Stromal cell of bone marrow (primary cell): ENCODE results near the gene PPY.
"Not testable (repeated sequence)": the region's sequence is repeated elsewhere in the genome, so short reads cannot be mapped to it uniquely, and the experiment has no call there.

Source experiments
- DNase-seq: peaks from one replicate; pipeline ENCODE4 v3.0.0-alpha.2; 2012; ENCODE audit warnings: low read depth

PPY gene

GRCh38 chr17:43942051-43942685, at the start of gene PPY:
Gene PPY (minus strand): TSS chr17:43942476. CDS start chr17:43941654, 822 bp downstream.
- DNase-seq, result no peak

GRCh38 chr17:43988301-43988700, 46.0 kb upstream of the PPY start:
- no peak for DNase-seq

GRCh38 chr17:43987131-43988021, 45.1 kb upstream of the PPY start:
- no peak for DNase-seq

GRCh38 chr17:43986225-43986981, 44.1 kb upstream of the PPY start:
- DNase-seq, result no peak

- DNase-seq, result no peak
Observed at GRCh38 chr17:43984521-43984920, 42.2 kb upstream of the PPY start.

GRCh38 chr17:43983515-43984411, 41.5 kb upstream of the PPY start:
- no peak for DNase-seq

- DNase-seq, result no peak
Observed at GRCh38 chr17:43983196-43983514, 40.9 kb upstream of the PPY start.

- DNase-seq, result no peak
Observed at GRCh38 chr17:43982171-43982570, 39.9 kb upstream of the PPY start.

GRCh38 chr17:43979671-43980070, 37.4 kb upstream of the PPY start:
- no peak for DNase-seq

GRCh38 chr17:43979011-43979410, 36.7 kb upstream of the PPY start:
- DNase-seq, result no peak

GRCh38 chr17:43978078-43978477, 35.8 kb upstream of the PPY start:
- DNase-seq, result no peak

- no peak for DNase-seq
Observed at GRCh38 chr17:43976963-43977837, 34.9 kb upstream of the PPY start.

GRCh38 chr17:43975898-43976297, 33.6 kb upstream of the PPY start:
- no peak for DNase-seq

GRCh38 chr17:43974382-43975266, 32.3 kb upstream of the PPY start:
- no peak for DNase-seq

- DNase-seq, result not testable (repeated sequence)
Observed at GRCh38 chr17:43972444-43973212, 30.4 kb upstream of the PPY start.

- not testable (repeated sequence) for DNase-seq
Observed at GRCh38 chr17:43971436-43971835, 29.2 kb upstream of the PPY start.

- DNase-seq, result no peak
Observed at GRCh38 chr17:43970366-43970765, 28.1 kb upstream of the PPY start.

- no peak for DNase-seq
Observed at GRCh38 chr17:43967251-43967875, 25.1 kb upstream of the PPY start.

- no peak for DNase-seq
Observed at GRCh38 chr17:43966276-43966675, 24.0 kb upstream of the PPY start.
